ENCODE results near the gene USP15.
"Not testable (repeated sequence)": the region's sequence is repeated elsewhere in the genome, so short reads cannot be mapped to it uniquely, and the experiment has no call there.

USP15 gene

GRCh38 chr12:62463252-62463651, 203.0 kb downstream of the USP15 start:
- not testable (repeated sequence) for FAIRE-seq

All from islet of Langerhans (tissue), 1 donor.